ENCODE results near the gene ACMSD. TPM values are rescaled to one million over a fixed set of nuclear protein-coding genes. Genes with fewer than 3 reads are reported as not detected.
"Not testable (repeated sequence)": the region's sequence is repeated elsewhere in the genome, so short reads cannot be mapped to it uniquely, and the experiment has no call there.

Gene ACMSD
- total RNA-seq, 4 donors from 2014 or later = not detected

GRCh38 chr2:134796373-134796772, 42.0 kb upstream of the ACMSD start:
- no peaks in the 10 kb centered on the region for H3K36me3 ChIP-seq
- H3K27ac ChIP-seq (replicated peaks in 1 of 4) = no peak overlapping the region
- 56% methylated on average over 2 of the region's 2 CpGs for WGBS
- H3K4me3 ChIP-seq = no peak overlapping the region
- no peak for TF ChIP-seq POLR2A (IDR thresholded peaks at IDR 0.05; ENCODE audit: low read depth)
- no peak for TF ChIP-seq CTCF (IDR thresholded peaks at IDR 0.05)
- no peak for TF ChIP-seq EP300 (IDR thresholded peaks at IDR 0.05)
- TF ChIP-seq POLR2AphosphoS5 (IDR thresholded peaks at IDR 0.05) = no peak
- intact Hi-C loops (cut with DNase I) = no loop called here
- DNase-seq (ENCODE audit: extremely low spot score) = no peak
- H3K4me1 ChIP-seq = no peaks in the 10 kb centered on the region
- H3K9me3 ChIP-seq = no peaks in the 10 kb centered on the region
- no peaks in the 10 kb centered on the region for H3K27me3 ChIP-seq

GRCh38 chr2:134799936-134800335, 38.5 kb upstream of the ACMSD start:
- WGBS = 89% methylated on average over 3 of the region's 3 CpGs
- TF ChIP-seq EP300 (IDR thresholded peaks at IDR 0.05) (no peak), CTCF (IDR thresholded peaks at IDR 0.05) (no peak), POLR2A (IDR thresholded peaks at IDR 0.05; ENCODE audit: low read depth) (no peak)

DNA sequence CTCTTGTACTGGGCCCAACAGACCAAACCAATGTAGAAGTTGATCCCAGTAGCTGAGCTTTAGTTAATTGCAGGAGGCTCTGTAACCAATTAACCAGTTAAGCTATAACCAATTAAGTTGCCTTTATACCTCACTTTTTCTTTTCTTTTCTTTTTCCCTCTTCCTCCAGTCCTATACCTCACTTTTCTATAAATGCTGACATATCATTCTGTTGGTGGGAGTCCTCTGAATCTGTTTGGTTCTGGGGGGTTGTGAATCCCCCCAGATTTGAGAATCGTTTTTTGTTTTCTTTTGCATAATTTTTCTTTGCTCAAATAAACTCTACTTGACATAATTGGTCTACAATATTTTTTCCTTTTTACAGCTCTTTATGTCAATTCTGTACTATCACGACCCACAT, 38.1 kb upstream of the ACMSD start:
- Histone ChIP-seq H3K27ac (replicated peaks in 1 of 4) (no peak overlapping the region), H3K36me3 (no peaks in the 10 kb centered on the region), H3K4me3 (no peak overlapping the region), H3K4me1 (no peaks in the 10 kb centered on the region), H3K27me3 (no peaks in the 10 kb centered on the region), H3K9me3 (peaks cover 0 to 13% (median 8%) of the 10 kb centered on the region in 4 donors)
- WGBS = 70% methylated on average over 2 of the region's 2 CpGs
- TF ChIP-seq POLR2A (IDR thresholded peaks at IDR 0.05; ENCODE audit: low read depth) (no peak), CTCF (IDR thresholded peaks at IDR 0.05) (no peak), EP300 (IDR thresholded peaks at IDR 0.05) (no peak), POLR2AphosphoS5 (IDR thresholded peaks at IDR 0.05) (no peak)
- intact Hi-C loops (cut with DNase I) = no loop called here
- DNase-seq (ENCODE audit: extremely low spot score) = no peak

More at GRCh38 chr2:134799936-134800335, 38.5 kb upstream of the ACMSD start:
- intact Hi-C loops (cut with DNase I) = no loop called here
- H3K4me1 ChIP-seq = no peaks in the 10 kb centered on the region
- peaks cover 0 to 13% (median 8%) of the 10 kb centered on the region in 4 donors for H3K9me3 ChIP-seq
- H3K36me3 ChIP-seq = no peaks in the 10 kb centered on the region
- no peaks in the 10 kb centered on the region for H3K27me3 ChIP-seq
- no peak overlapping the region for H3K27ac ChIP-seq (replicated peaks in 1 of 4)
- no peak overlapping the region for H3K4me3 ChIP-seq
- DNase-seq (ENCODE audit: extremely low spot score) = no peak

GRCh38 chr2:134803609-134804405, 34.6 kb upstream of the ACMSD start:
- H3K4me3 ChIP-seq; H3K36me3 ChIP-seq; H3K27ac ChIP-seq (replicated peaks in 1 of 4); DNase-seq (ENCODE audit: extremely low spot score); intact Hi-C loops (cut with DNase I); H3K4me1 ChIP-seq; H3K27me3 ChIP-seq: not testable (repeated sequence)
- peaks cover 0 to 13% (median 8%) of the 10 kb centered on the region in 4 donors for H3K9me3 ChIP-seq
- WGBS = 75% methylated on average over 13 of the region's 13 CpGs

GRCh38 chr2:134815741-134816140, 22.7 kb upstream of the ACMSD start:
- H3K27ac ChIP-seq (replicated peaks in 1 of 4) = no peak overlapping the region
- H3K27me3 ChIP-seq = no peaks in the 10 kb centered on the region
- DNase-seq (ENCODE audit: extremely low spot score) = no peak
- intact Hi-C loops (cut with DNase I) = no loop called here
- 67% methylated on average over 1 of the region's 1 CpG for WGBS
- no peaks in the 10 kb centered on the region for H3K4me1 ChIP-seq
- H3K36me3 ChIP-seq = no peaks in the 10 kb centered on the region
- no peak overlapping the region for H3K4me3 ChIP-seq
- H3K9me3 ChIP-seq = peaks cover 0 to 18% (median 14%) of the 10 kb centered on the region in 4 donors
- TF ChIP-seq CTCF (IDR thresholded peaks at IDR 0.05) (no peak), EP300 (IDR thresholded peaks at IDR 0.05) (no peak), POLR2AphosphoS5 (IDR thresholded peaks at IDR 0.05) (no peak), POLR2A (IDR thresholded peaks at IDR 0.05; ENCODE audit: low read depth) (no peak)

Measured in esophagus muscularis mucosa (tissue), 4 donors.